Fibroblast of mammary gland (primary cell): Measurements from ENCODE around the gene PNLIPRP1.

Source experiments
- DNase-seq: peaks from one replicate; pipeline ENCODE4 v3.0.0-alpha.2; 2010; ENCODE audit warnings: low read depth
- H3K4me3 ChIP-seq: 2 replicates; pipeline ENCODE4 v1.5.1; 2011; ENCODE audit warnings: low read depth, mild to moderate bottlenecking, low read length, moderate library complexity; ENCODE audit not compliant: control insufficient read depth
- TF ChIP-seq, protein P1 (sequence below): conservative IDR thresholded peaks from 2 replicates; pipeline ENCODE4 v1.5.1; 2011; ENCODE audit warnings: low read depth, low read length, inconsistent platforms; ENCODE audit not compliant: control insufficient read depth, insufficient read depth

PNLIPRP1 gene

DNA sequence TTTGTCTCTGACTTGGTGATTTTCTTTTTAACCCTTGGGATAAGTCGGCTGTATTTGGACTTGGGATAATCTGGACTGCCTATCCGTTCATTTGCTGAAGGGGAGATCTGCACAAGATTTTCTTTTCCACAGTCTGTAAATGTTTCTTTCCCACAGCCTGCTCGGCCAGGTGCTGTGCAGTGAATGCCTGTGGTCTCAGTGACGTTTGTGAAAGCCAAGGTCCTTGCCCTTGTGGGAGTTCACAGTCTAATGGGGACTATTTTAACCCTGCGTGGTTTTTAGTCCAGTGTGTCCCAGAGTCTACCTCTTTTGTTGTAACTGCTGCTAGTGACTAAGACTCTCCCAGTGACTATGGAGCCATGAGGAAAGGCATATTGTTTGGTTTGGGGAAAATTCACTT, 36.1 kb upstream of the PNLIPRP1 start:
- TF ChIP-seq, protein P1, sequence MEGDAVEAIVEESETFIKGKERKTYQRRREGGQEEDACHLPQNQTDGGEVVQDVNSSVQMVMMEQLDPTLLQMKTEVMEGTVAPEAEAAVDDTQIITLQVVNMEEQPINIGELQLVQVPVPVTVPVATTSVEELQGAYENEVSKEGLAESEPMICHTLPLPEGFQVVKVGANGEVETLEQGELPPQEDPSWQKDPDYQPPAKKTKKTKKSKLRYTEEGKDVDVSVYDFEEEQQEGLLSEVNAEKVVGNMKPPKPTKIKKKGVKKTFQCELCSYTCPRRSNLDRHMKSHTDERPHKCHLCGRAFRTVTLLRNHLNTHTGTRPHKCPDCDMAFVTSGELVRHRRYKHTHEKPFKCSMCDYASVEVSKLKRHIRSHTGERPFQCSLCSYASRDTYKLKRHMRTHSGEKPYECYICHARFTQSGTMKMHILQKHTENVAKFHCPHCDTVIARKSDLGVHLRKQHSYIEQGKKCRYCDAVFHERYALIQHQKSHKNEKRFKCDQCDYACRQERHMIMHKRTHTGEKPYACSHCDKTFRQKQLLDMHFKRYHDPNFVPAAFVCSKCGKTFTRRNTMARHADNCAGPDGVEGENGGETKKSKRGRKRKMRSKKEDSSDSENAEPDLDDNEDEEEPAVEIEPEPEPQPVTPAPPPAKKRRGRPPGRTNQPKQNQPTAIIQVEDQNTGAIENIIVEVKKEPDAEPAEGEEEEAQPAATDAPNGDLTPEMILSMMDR: no peak
- no peak for DNase-seq
- no peak overlapping the region for H3K4me3 ChIP-seq

GRCh38 chr10:116555880-116556279, 34.9 kb upstream of the PNLIPRP1 start:
- TF ChIP-seq, protein P1: no peak
- no peak for DNase-seq
- H3K4me3 ChIP-seq: no peak overlapping the region

DNA sequence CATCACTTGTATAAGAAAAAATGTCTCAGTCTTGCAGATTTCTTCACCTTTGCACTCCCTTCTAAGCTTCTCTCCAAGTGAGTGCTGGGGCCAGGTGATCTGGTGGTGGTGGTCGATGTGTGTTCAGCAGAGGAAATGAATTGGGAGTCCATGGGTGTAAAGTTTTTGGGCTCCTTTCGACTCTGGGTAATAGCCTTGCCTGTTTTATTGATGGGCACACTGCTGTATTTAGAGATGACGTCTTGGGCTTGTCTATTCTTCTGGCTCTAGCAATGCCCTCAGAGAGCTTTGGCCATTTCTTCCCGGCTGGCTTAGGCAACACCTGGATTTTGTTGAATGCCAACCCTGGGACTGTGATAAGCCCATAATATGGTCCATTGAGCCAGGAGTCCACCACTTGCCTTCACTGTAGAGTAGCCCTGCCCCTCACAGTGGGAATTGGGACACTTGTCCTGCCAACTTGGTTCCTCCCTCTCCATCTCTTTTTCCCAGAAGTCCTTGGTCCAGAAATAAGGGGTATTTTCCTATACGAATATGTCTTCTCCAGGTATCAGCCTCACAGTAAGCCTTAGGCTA, 33.4 kb upstream of the PNLIPRP1 start:
- no peak overlapping the region for H3K4me3 ChIP-seq
- no peak for DNase-seq
- TF ChIP-seq, protein P1: no peak

DNA sequence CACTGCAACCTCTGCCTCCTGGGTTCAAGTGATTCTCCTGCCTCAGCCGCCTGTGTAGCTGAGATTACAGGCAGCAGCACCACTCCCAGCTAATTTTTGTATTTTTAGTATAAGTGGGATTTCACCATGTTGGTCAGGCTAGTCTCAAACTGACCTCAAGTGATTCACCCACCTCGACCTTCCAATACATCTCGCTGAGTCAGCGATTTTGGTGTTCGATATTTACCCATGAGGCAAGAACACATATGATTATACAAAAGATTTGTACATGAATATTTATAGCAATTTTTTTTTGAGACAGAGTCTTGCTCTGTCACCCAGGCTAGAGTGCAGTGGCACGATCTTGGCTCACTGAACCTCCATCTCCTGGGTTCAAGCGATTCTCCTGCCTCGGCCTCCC, 25.2 kb upstream of the PNLIPRP1 start:
- DNase-seq: peak; percentile 1
- TF ChIP-seq, protein P1: no peak
- no peak overlapping the region for H3K4me3 ChIP-seq

DNA sequence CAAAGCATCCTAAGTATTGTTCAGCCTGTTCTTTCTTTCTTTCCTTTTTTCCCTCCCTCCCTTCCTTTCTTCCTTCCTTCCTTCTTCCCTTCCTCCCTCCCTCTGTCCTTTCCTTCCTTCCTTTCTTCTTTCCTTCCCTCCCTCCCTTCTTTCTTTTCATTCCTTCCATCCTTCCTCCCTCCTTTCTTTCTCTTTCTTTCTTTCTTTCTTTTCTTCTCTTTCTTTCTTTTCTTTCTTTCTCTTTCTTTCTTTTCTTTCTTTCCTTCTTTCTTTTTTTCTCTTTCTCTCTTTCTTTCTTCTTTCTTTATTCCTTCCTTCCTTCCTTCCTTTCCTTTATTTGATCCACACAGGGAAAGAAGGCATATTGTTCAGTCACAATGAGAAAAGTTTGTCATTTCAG, 23.8 kb upstream of the PNLIPRP1 start:
- DNase-seq: no peak
- TF ChIP-seq, protein P1: no peak
- H3K4me3 ChIP-seq: no peak overlapping the region

DNA sequence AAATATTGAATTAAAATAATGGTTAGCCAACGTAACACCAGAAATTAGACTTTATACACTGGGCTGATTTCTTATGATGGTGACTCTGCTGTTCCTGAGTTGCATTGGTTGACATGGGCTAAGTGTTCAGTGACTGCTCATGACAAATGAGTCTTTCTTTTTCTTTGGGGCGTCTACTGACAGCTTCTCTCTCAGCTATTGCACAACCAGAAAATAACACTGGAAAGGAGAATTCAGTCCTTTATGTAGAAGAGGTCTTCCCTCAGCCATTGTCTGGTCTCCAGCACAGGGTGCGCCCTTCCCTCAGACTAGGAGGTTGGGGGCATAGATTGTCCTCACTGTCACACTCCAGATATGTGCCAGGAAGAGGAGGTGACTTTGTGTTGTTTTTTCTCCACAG, 23.4 kb upstream of the PNLIPRP1 start:
- TF ChIP-seq, protein P1: no peak
- DNase-seq: no peak
- no peak overlapping the region for H3K4me3 ChIP-seq

- TF ChIP-seq, protein P1: no peak
- DNase-seq: no peak
- no peak overlapping the region for H3K4me3 ChIP-seq
Measured at GRCh38 chr10:116574797-116575196, 16.0 kb upstream of the PNLIPRP1 start.
